Mucosa of stomach (tissue), 1 donor: Measurements from ENCODE around the gene CDH4.

Source experiments
- H3K27me3 ChIP-seq: one replicate; pipeline ENCODE4 v1.7.0; 2013; ENCODE audit warnings: mild to moderate bottlenecking, low read length; ENCODE audit not compliant: control insufficient read depth, insufficient read depth
- H3K36me3 ChIP-seq: one replicate; pipeline ENCODE4 v1.7.0; 2013; ENCODE audit warnings: low read length; ENCODE audit not compliant: control insufficient read depth, insufficient read depth
- H3K4me1 ChIP-seq: one replicate; pipeline ENCODE4 v1.7.0; 2013; ENCODE audit warnings: mild to moderate bottlenecking, low read length; ENCODE audit not compliant: control insufficient read depth, insufficient read depth
- H3K4me3 ChIP-seq: one replicate; pipeline ENCODE4 v1.7.0; 2013; ENCODE audit warnings: low read length
- H3K9ac ChIP-seq: one replicate; pipeline ENCODE4 v1.7.0; 2013; ENCODE audit warnings: mild to moderate bottlenecking, low read length, moderate library complexity
- H3K9me3 ChIP-seq: one replicate; pipeline ENCODE4 v1.7.0; 2013; ENCODE audit warnings: mild to moderate bottlenecking, low read length, moderate library complexity; ENCODE audit not compliant: control insufficient read depth
- donor health status: Pancreatic carcinoma.

CDH4 gene

GRCh38 chr20:61671559-61671958 is 419.5 kb downstream of the CDH4 start:
- Histone ChIP-seq H3K9ac (no peak overlapping the region), H3K4me1 (no peaks in the 10 kb centered on the region), H3K27me3 (peaks cover 5% of the 10 kb centered on the region), H3K36me3 (no peaks in the 10 kb centered on the region), H3K9me3 (no peaks in the 10 kb centered on the region), H3K4me3 (no peak overlapping the region)

- H3K9me3 ChIP-seq: no peaks in the 10 kb centered on the region
- H3K4me1 ChIP-seq: no peaks in the 10 kb centered on the region
- H3K36me3 ChIP-seq: no peaks in the 10 kb centered on the region
- H3K27me3 ChIP-seq: peaks cover 5% of the 10 kb centered on the region
- H3K4me3 ChIP-seq: no peak overlapping the region
- no peak overlapping the region for H3K9ac ChIP-seq
Observed at GRCh38 chr20:61673152-61673847, 421.2 kb downstream of the CDH4 start.

- H3K4me3 ChIP-seq: no peak overlapping the region
- no peaks in the 10 kb centered on the region for H3K9me3 ChIP-seq
- H3K9ac ChIP-seq: no peak overlapping the region
- no peaks in the 10 kb centered on the region for H3K36me3 ChIP-seq
- H3K4me1 ChIP-seq: no peaks in the 10 kb centered on the region
- peaks cover 5% of the 10 kb centered on the region for H3K27me3 ChIP-seq
Observed at GRCh38 chr20:61674121-61674520, 422.1 kb downstream of the CDH4 start.

GRCh38 chr20:61674688-61675087 is 422.6 kb downstream of the CDH4 start:
- Histone ChIP-seq H3K27me3 (peaks cover 5% of the 10 kb centered on the region), H3K36me3 (no peaks in the 10 kb centered on the region), H3K9ac (no peak overlapping the region), H3K4me1 (no peaks in the 10 kb centered on the region), H3K9me3 (no peaks in the 10 kb centered on the region), H3K4me3 (no peak overlapping the region)

GRCh38 chr20:61677928-61678327 is 425.9 kb downstream of the CDH4 start:
- no peaks in the 10 kb centered on the region for H3K4me1 ChIP-seq
- no peaks in the 10 kb centered on the region for H3K9me3 ChIP-seq
- no peak overlapping the region for H3K4me3 ChIP-seq
- H3K27me3 ChIP-seq: peaks cover 5% of the 10 kb centered on the region
- H3K9ac ChIP-seq: no peak overlapping the region
- no peaks in the 10 kb centered on the region for H3K36me3 ChIP-seq

GRCh38 chr20:61678437-61678836 is 426.4 kb downstream of the CDH4 start:
- H3K9me3 ChIP-seq: no peaks in the 10 kb centered on the region
- H3K9ac ChIP-seq: no peak overlapping the region
- H3K27me3 ChIP-seq: peaks cover 5% of the 10 kb centered on the region
- H3K4me1 ChIP-seq: no peaks in the 10 kb centered on the region
- H3K4me3 ChIP-seq: no peak overlapping the region
- H3K36me3 ChIP-seq: no peaks in the 10 kb centered on the region

GRCh38 chr20:61679473-61679872 is 427.4 kb downstream of the CDH4 start:
- peaks cover 4% of the 10 kb centered on the region for H3K27me3 ChIP-seq

GRCh38 chr20:61680096-61680495 is 428.0 kb downstream of the CDH4 start:
- no peaks in the 10 kb centered on the region for H3K36me3 ChIP-seq
- H3K9ac ChIP-seq: no peak overlapping the region
- no peaks in the 10 kb centered on the region for H3K27me3 ChIP-seq
- no peaks in the 10 kb centered on the region for H3K4me1 ChIP-seq
- no peak overlapping the region for H3K4me3 ChIP-seq
- H3K9me3 ChIP-seq: no peaks in the 10 kb centered on the region

More at GRCh38 chr20:61679473-61679872, 427.4 kb downstream of the CDH4 start:
- Histone ChIP-seq H3K4me1 (no peaks in the 10 kb centered on the region), H3K36me3 (no peaks in the 10 kb centered on the region), H3K4me3 (no peak overlapping the region), H3K9ac (no peak overlapping the region), H3K9me3 (no peaks in the 10 kb centered on the region)

GRCh38 chr20:61682114-61682995 is 430.3 kb downstream of the CDH4 start:
- Histone ChIP-seq H3K36me3 (no peaks in the 10 kb centered on the region), H3K9me3 (no peaks in the 10 kb centered on the region), H3K27me3 (no peaks in the 10 kb centered on the region), H3K4me3 (no peak overlapping the region), H3K9ac (no peak overlapping the region), H3K4me1 (no peaks in the 10 kb centered on the region)

GRCh38 chr20:61682996-61683681 is 431.1 kb downstream of the CDH4 start:
- Histone ChIP-seq H3K9me3 (no peaks in the 10 kb centered on the region), H3K4me3 (no peak overlapping the region), H3K9ac (no peak overlapping the region), H3K27me3 (no peaks in the 10 kb centered on the region), H3K4me1 (no peaks in the 10 kb centered on the region), H3K36me3 (no peaks in the 10 kb centered on the region)

- H3K36me3 ChIP-seq: no peaks in the 10 kb centered on the region
- no peaks in the 10 kb centered on the region for H3K27me3 ChIP-seq
- H3K4me3 ChIP-seq: no peak overlapping the region
- H3K9me3 ChIP-seq: no peaks in the 10 kb centered on the region
- no peak overlapping the region for H3K9ac ChIP-seq
- no peaks in the 10 kb centered on the region for H3K4me1 ChIP-seq
Observed at GRCh38 chr20:61683721-61684120, 431.7 kb downstream of the CDH4 start.

GRCh38 chr20:61684136-61684535 is 432.1 kb downstream of the CDH4 start:
- Histone ChIP-seq H3K4me3 (no peak overlapping the region), H3K27me3 (no peaks in the 10 kb centered on the region), H3K9me3 (no peaks in the 10 kb centered on the region), H3K4me1 (no peaks in the 10 kb centered on the region), H3K9ac (no peak overlapping the region), H3K36me3 (no peaks in the 10 kb centered on the region)
